PC-9 (cell line): ENCODE measurements around the gene GPATCH2L. TPM values are rescaled to one million over a fixed set of nuclear protein-coding genes. Genes with fewer than 3 reads are reported as not detected.

Experiments used
- BruUV-seq: library from RNA; stranded (reverse); fragments of 400-500 nt; replicated peaks from 2 replicates; lab custom pipeline; 2021; lab: Mats Ljungman, UMichigan
- CTCF ChIA-PET: fragments of 300-600 bp; sonication (Branson Sonifier 250); formaldehyde crosslinking; loops from one replicate; lab custom pipeline; 2022; ENCODE audit warnings: antibody characterized with exemption; lab: Charles Lee
- POLR2A ChIA-PET: fragments of 300-600 bp; sonication (Branson Sonifier 250); formaldehyde crosslinking; loops from one replicate; lab custom pipeline; 2022; ENCODE audit warnings: antibody characterized with exemption; ENCODE audit not compliant: unreplicated experiment; lab: Charles Lee
- DNase-seq, 2 experiments: peaks; one replicate each; pipeline versions ENCODE4 v3.0.0 to v3.0.0-alpha.2; 2015 to 2022; ENCODE audit warnings: mixed read lengths in 1 of 2
- H2AFZ ChIP-seq: fragments of 200-600 bp; sonication (generic); 2 replicates; pipeline ENCODE4 v1.8.1; 2017; ENCODE audit warnings: antibody characterized with exemption
- H3F3A ChIP-seq: fragments of 200-600 bp; sonication (generic); 2 replicates; pipeline ENCODE4 v1.8.1; 2017; ENCODE audit warnings: antibody characterized with exemption, mild to moderate bottlenecking, low read depth; ENCODE audit not compliant: insufficient read depth
- H3K27ac ChIP-seq: fragments of 200-600 bp; sonication (generic); 2 replicates; pipeline ENCODE4 v1.6.1; 2016; ENCODE audit warnings: mixed run types
- H3K27me3 ChIP-seq: fragments of 200-600 bp; sonication (generic); 2 replicates; pipeline ENCODE4 v1.6.1; 2016; ENCODE audit warnings: low read depth, mixed run types; ENCODE audit not compliant: insufficient read depth
- H3K36me3 ChIP-seq: fragments of 200-600 bp; sonication (generic); 2 replicates; pipeline ENCODE4 v1.6.1; 2016; ENCODE audit warnings: low read depth, mixed run types
- H3K4me1 ChIP-seq: fragments of 200-600 bp; sonication (generic); replicated peaks from 2 replicates; pipeline ENCODE4 v1.6.1; 2016; ENCODE audit warnings: mixed run types; ENCODE audit not compliant: insufficient read depth
- H3K4me2 ChIP-seq: fragments of 200-600 bp; sonication (generic); 2 replicates; pipeline ENCODE4 v1.6.1; 2017; ENCODE audit warnings: mixed run types
- H3K4me3 ChIP-seq: fragments of 200-600 bp; sonication (generic); 2 replicates; pipeline ENCODE4 v1.6.1; 2016; ENCODE audit warnings: mixed run types
- H3K79me2 ChIP-seq: fragments of 200-600 bp; sonication (generic); 2 replicates; pipeline ENCODE4 v1.6.1; 2017; ENCODE audit warnings: low read depth, mixed run types
- H3K9me2 ChIP-seq: fragments of 200-600 bp; sonication (generic); 2 replicates; pipeline ENCODE4 v1.8.1; 2017; ENCODE audit warnings: mild to moderate bottlenecking; ENCODE audit not compliant: insufficient read depth
- H3K9me3 ChIP-seq: fragments of 200-600 bp; sonication (generic); 2 replicates; pipeline ENCODE4 v1.8.1; 2016; ENCODE audit warnings: low read depth; ENCODE audit not compliant: insufficient read depth
- H4K20me1 ChIP-seq: fragments of 200-600 bp; sonication (generic); 2 replicates; pipeline ENCODE4 v1.8.1; 2017; ENCODE audit not compliant: insufficient read depth
- CTCF ChIP-seq: fragments of 200-600 bp; sonication (generic); conservative IDR thresholded peaks from 2 replicates; pipeline ENCODE4 v1.6.1; 2017; ENCODE audit warnings: mixed run types, antibody characterized with exemption, mild to moderate bottlenecking, moderate library complexity
- EZH2 ChIP-seq: fragments of 200-600 bp; sonication (generic); IDR thresholded peaks from 2 replicates; pipeline ENCODE4 v1.8.0; 2017; ENCODE audit warnings: antibody characterized with exemption, low read depth
- intact Hi-C: fragments of 100-400 bp; cut with micrococcal nuclease; formaldehyde crosslinking; loops from one replicate; pipeline ENCODE4 v1.10.0; 2022; ENCODE audit not compliant: unreplicated experiment
- total RNA-seq: library from RNA; stranded (reverse); gene quantifications from 2 replicates; pipeline ENCODE4 v1.2.3, GENCODE V29; 2021

The GPATCH2L gene
- total RNA-seq, 1 experiment from 2014 or later: 124 TPM

GRCh38 chr14:76227450-76228050 is 75.8 kb downstream of the GPATCH2L start:
- BruUV-seq: no TSS peak
- CTCF ChIA-PET: no interaction called here
- Histone ChIP-seq H3K4me1 (no peaks in the 10 kb centered on the region), H3K4me3 (no peak overlapping the region), H3K9me3 (no peaks in the 10 kb centered on the region), H3K79me2 (no peaks in the 10 kb centered on the region), H3F3A (no peaks in the 10 kb centered on the region), H3K27me3 (no peaks in the 10 kb centered on the region), H3K9me2 (no peaks in the 10 kb centered on the region), H3K36me3 (no peaks in the 10 kb centered on the region), H3K27ac (no peak overlapping the region), H2AFZ (no peak overlapping the region), H4K20me1 (no peaks in the 10 kb centered on the region), H3K4me2 (no peak overlapping the region)
- DNase-seq: peak in 1 of 2 experiments; percentile 56
- intact Hi-C loops: no loop called here
- no peak for TF ChIP-seq CTCF
- no peak for TF ChIP-seq EZH2
- POLR2A ChIA-PET: interaction anchor here (0.6 kb wide), 1 partner anchor 794 kb away, joined by 13 read pairs; no protein-coding TSS in a partner anchor

GRCh38 chr14:76228138-76228537 is 76.4 kb downstream of the GPATCH2L start:
- POLR2A ChIA-PET: interaction anchor here (0.6 kb wide), 1 partner anchor 794 kb away, joined by 13 read pairs; no protein-coding TSS in a partner anchor
- intact Hi-C loops: no loop called here
- no peaks in the 10 kb centered on the region for H3K27me3 ChIP-seq

GRCh38 chr14:76232800-76233199 is 81.1 kb downstream of the GPATCH2L start:
- H3K4me1 ChIP-seq: no peaks in the 10 kb centered on the region
- H3K4me2 ChIP-seq: no peak overlapping the region
- H3K79me2 ChIP-seq: no peaks in the 10 kb centered on the region
- DNase-seq: no peak
- H3K27ac ChIP-seq: no peak overlapping the region
- no peaks in the 10 kb centered on the region for H3F3A ChIP-seq
- intact Hi-C loops: no loop called here
- POLR2A ChIA-PET: interaction anchor here (0.6 to 0.7 kb wide), 2 partner anchors 275 to 752 kb away, joined by 4 to 7 read pairs; no protein-coding TSS in a partner anchor
- CTCF ChIA-PET: no interaction called here
- no peak overlapping the region for H3K4me3 ChIP-seq
- H3K9me2 ChIP-seq: no peaks in the 10 kb centered on the region
- TF ChIP-seq CTCF (no peak), EZH2 (no peak)
- H4K20me1 ChIP-seq: no peaks in the 10 kb centered on the region
- no peaks in the 10 kb centered on the region for H3K36me3 ChIP-seq
- H3K27me3 ChIP-seq: peaks cover 18% of the 10 kb centered on the region; the same call in 1 of the 2 replicates
- H2AFZ ChIP-seq: no peak overlapping the region
- H3K9me3 ChIP-seq: no peaks in the 10 kb centered on the region
- no TSS peak for BruUV-seq

More at GRCh38 chr14:76228138-76228537, 76.4 kb downstream of the GPATCH2L start:
- no peaks in the 10 kb centered on the region for H3K9me3 ChIP-seq
- H3F3A ChIP-seq: no peaks in the 10 kb centered on the region
- DNase-seq: no peak
- no peak overlapping the region for H2AFZ ChIP-seq
- H3K9me2 ChIP-seq: no peaks in the 10 kb centered on the region
- no peaks in the 10 kb centered on the region for H4K20me1 ChIP-seq
- no peaks in the 10 kb centered on the region for H3K4me1 ChIP-seq
- CTCF ChIA-PET: no interaction called here
- TF ChIP-seq CTCF (no peak), EZH2 (no peak)
- no peak overlapping the region for H3K4me2 ChIP-seq
- BruUV-seq: no TSS peak
- no peak overlapping the region for H3K4me3 ChIP-seq
- H3K27ac ChIP-seq: no peak overlapping the region
- H3K79me2 ChIP-seq: no peaks in the 10 kb centered on the region
- H3K36me3 ChIP-seq: no peaks in the 10 kb centered on the region
